ENCODE measurements around the gene PRPF40B. TPM values are rescaled to one million over a fixed set of nuclear protein-coding genes. Genes with fewer than 3 reads are reported as not detected.

The PRPF40B gene
- total and polyA plus RNA-seq, 12 donors, result 7.2 to 125 (median 24.8) TPM

- WGBS, 4 donors, result 57 to 86% (median 77%) methylated on average over 2 to 4 of the region's 4 CpGs
- intact Hi-C loops (cut with DNase I), result no loop called here
- Histone ChIP-seq H3K27me3 (no peaks in the 10 kb centered on the region), H3K9me3 (replicated peaks in 1 of 3) (no peaks in the 10 kb centered on the region), H3K36me3 (replicated peaks in 1 of 2) (no peaks in the 10 kb centered on the region), H3K4me3 (no peak overlapping the region), H3K27ac (no peak overlapping the region), H3K4me1 (replicated peaks in 1 of 2) (no peaks in the 10 kb centered on the region)
- no peak for TF ChIP-seq POLR2A (IDR thresholded peaks at IDR 0.05)
- TF ChIP-seq, protein P1, sequence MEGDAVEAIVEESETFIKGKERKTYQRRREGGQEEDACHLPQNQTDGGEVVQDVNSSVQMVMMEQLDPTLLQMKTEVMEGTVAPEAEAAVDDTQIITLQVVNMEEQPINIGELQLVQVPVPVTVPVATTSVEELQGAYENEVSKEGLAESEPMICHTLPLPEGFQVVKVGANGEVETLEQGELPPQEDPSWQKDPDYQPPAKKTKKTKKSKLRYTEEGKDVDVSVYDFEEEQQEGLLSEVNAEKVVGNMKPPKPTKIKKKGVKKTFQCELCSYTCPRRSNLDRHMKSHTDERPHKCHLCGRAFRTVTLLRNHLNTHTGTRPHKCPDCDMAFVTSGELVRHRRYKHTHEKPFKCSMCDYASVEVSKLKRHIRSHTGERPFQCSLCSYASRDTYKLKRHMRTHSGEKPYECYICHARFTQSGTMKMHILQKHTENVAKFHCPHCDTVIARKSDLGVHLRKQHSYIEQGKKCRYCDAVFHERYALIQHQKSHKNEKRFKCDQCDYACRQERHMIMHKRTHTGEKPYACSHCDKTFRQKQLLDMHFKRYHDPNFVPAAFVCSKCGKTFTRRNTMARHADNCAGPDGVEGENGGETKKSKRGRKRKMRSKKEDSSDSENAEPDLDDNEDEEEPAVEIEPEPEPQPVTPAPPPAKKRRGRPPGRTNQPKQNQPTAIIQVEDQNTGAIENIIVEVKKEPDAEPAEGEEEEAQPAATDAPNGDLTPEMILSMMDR (IDR thresholded peaks at IDR 0.05), result no peak
- peak in 3 of 7 donors; percentile 35 to 53 (median 44) for DNase-seq
Measured at GRCh38 chr12:49588721-49589516, 34.4 kb upstream of the PRPF40B start.

GRCh38 chr12:49598527-49598926, 24.8 kb upstream of the PRPF40B start:
- Histone ChIP-seq H3K9me3 (replicated peaks in 1 of 3) (no peaks in the 10 kb centered on the region), H3K4me3 (no peak overlapping the region), H3K4me1 (replicated peaks in 1 of 2) (no peaks in the 10 kb centered on the region), H3K27ac (no peak overlapping the region), H3K36me3 (replicated peaks in 1 of 2) (no peaks in the 10 kb centered on the region), H3K27me3 (no peaks in the 10 kb centered on the region)
- TF ChIP-seq POLR2A (IDR thresholded peaks at IDR 0.05), result no peak
- TF ChIP-seq, protein P1 (IDR thresholded peaks at IDR 0.05), result no peak
- intact Hi-C loops (cut with DNase I), result no loop called here
- WGBS, 4 donors, result 83 to 93% (median 89%) methylated on average over 10 of the region's 10 CpGs
- DNase-seq, result no peak

- no peak overlapping the region for H3K4me3 ChIP-seq
- 94 to 99% (median 97%) methylated on average over 8 of the region's 8 CpGs for WGBS, 4 donors
Measured at GRCh38 chr12:49599961-49600360, 23.4 kb upstream of the PRPF40B start.

GRCh38 chr12:49603721-49604120, 19.6 kb upstream of the PRPF40B start:
- intact Hi-C loops (cut with DNase I), result no loop called here
- no peak overlapping the region for H3K27ac ChIP-seq
- 74 to 100% (median 82%) methylated on average over 1 of the region's 1 CpG for WGBS, 4 donors
- H3K27me3 ChIP-seq, result no peaks in the 10 kb centered on the region
- no peaks in the 10 kb centered on the region for H3K9me3 ChIP-seq (replicated peaks in 1 of 3)
- peaks cover 5 to 10% of the 10 kb centered on the region in 2 donors for H3K4me1 ChIP-seq (replicated peaks in 1 of 2)
- no peak for DNase-seq
- TF ChIP-seq POLR2A (IDR thresholded peaks at IDR 0.05), result no peak
- TF ChIP-seq, protein P1 (IDR thresholded peaks at IDR 0.05), result no peak
- no peaks in the 10 kb centered on the region for H3K36me3 ChIP-seq (replicated peaks in 1 of 2)
- H3K4me3 ChIP-seq, result no peak overlapping the region

More at GRCh38 chr12:49599961-49600360, 23.4 kb upstream of the PRPF40B start:
- Histone ChIP-seq H3K27ac (no peak overlapping the region), H3K27me3 (no peaks in the 10 kb centered on the region), H3K4me1 (replicated peaks in 1 of 2) (no peaks in the 10 kb centered on the region), H3K36me3 (replicated peaks in 1 of 2) (no peaks in the 10 kb centered on the region), H3K9me3 (replicated peaks in 1 of 3) (no peaks in the 10 kb centered on the region)
- intact Hi-C loops (cut with DNase I), result no loop called here
- no peak for DNase-seq
- TF ChIP-seq, protein P1 (IDR thresholded peaks at IDR 0.05), result no peak
- TF ChIP-seq POLR2A (IDR thresholded peaks at IDR 0.05), result no peak

Data from adrenal gland (tissue), 12 donors.